Epithelial cell of esophagus (primary cell): ENCODE results near the gene WDFY4.

Experiments
- DNase-seq: peaks from one replicate; pipeline ENCODE4 v3.0.0; 2010; ENCODE audit warnings: low read depth
- H3K4me3 ChIP-seq: 2 replicates; pipeline ENCODE4 v1.5.1; 2011; ENCODE audit warnings: mild to moderate bottlenecking, low read length, control low read depth
- TF ChIP-seq, protein P1 (sequence below): IDR thresholded peaks from 2 replicates; pipeline ENCODE4 v1.5.1; 2011; ENCODE audit warnings: low read depth, mild to moderate bottlenecking, low read length, control low read depth, inconsistent platforms; ENCODE audit not compliant: insufficient read depth; ENCODE audit errors: missing control alignments

WDFY4 gene

GRCh38 chr10:49001870-49002672, 317.4 kb downstream of the WDFY4 start:
- no peak overlapping the region for H3K4me3 ChIP-seq
- TF ChIP-seq, protein P1, sequence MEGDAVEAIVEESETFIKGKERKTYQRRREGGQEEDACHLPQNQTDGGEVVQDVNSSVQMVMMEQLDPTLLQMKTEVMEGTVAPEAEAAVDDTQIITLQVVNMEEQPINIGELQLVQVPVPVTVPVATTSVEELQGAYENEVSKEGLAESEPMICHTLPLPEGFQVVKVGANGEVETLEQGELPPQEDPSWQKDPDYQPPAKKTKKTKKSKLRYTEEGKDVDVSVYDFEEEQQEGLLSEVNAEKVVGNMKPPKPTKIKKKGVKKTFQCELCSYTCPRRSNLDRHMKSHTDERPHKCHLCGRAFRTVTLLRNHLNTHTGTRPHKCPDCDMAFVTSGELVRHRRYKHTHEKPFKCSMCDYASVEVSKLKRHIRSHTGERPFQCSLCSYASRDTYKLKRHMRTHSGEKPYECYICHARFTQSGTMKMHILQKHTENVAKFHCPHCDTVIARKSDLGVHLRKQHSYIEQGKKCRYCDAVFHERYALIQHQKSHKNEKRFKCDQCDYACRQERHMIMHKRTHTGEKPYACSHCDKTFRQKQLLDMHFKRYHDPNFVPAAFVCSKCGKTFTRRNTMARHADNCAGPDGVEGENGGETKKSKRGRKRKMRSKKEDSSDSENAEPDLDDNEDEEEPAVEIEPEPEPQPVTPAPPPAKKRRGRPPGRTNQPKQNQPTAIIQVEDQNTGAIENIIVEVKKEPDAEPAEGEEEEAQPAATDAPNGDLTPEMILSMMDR, result no peak
- DNase-seq, result no peak

- no peak overlapping the region for H3K4me3 ChIP-seq
- TF ChIP-seq, protein P1, result no peak
- no peak for DNase-seq
Observed at GRCh38 chr10:49005270-49005669, 320.6 kb downstream of the WDFY4 start.

DNA sequence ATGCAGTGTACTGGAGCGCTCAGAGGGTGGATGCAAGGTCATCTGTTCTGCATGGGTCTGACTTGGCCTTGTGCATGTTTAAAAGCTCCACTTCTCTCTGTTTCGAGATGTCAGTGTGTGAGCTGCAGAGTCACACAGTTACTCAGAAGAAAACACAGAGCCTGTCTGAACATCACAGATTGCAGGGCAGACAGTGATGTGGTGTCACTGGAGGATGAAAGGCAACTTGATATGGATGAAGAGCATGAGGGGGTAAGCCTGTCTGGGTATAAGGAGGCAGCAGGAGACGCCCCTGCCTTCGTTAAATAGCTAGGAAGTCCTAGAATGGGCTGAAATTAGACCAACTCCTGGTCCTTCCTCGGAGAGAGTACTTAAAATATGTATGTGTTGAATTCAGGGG, 322.5 kb downstream of the WDFY4 start:
- DNase-seq, result no peak
- TF ChIP-seq, protein P1, result no peak
- H3K4me3 ChIP-seq, result no peak overlapping the region

DNA sequence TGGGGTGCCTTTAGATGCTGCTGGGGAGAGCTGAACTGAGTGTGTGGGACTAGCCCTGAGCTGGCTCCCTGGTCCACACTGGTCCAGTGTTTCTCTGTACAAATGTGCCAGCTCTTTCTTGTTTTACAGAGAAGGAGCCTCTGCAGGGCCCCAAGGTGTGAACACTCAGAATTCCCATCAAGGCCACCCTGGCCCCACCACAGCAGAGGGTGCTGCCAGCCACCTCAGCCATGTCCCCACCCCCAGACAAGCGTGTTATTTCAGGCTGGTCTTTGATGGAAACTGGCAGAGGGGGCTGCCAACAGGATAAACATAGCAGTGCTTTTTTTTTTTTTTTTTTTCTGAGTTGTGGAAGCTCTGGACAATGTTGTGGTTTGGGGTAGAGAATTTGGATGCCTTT, 323.4 kb downstream of the WDFY4 start:
- TF ChIP-seq, protein P1, result no peak
- DNase-seq, result no peak
- H3K4me3 ChIP-seq, result no peak overlapping the region

DNA sequence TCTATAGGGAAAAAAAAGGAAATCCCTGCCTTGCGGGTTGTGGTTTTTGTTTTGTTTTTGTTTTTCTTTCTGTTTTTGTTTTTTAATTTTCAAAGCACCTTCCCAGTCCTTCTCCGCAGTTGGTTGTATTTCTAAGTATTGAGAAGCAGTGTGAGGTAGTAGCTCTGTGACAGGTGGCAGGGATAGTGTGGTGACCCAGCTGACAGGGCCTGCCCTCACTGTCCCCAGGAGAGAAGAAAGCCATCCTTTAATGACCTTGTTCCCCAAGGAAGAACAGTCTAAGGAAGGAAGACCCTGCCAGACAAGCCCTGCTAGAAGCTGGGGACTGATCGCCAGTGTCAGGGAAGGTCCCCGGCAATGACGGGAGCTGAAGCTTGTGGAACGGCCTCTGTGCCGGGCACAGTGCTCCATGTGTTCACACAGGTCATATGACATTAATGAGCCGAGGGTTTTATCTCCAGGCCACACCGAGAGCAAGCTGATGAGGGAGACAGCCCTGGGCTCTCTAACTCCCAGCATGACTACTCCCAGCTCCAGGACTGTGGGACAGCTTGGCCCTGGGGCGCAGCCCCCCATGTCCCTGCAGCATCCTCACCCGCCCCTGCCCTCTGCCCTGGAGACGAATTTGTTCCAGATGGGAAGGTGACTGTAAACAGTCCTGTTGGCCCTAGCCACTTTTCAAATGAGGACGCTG, 324.0 kb downstream of the WDFY4 start:
- H3K4me3 ChIP-seq, result no peak overlapping the region
- TF ChIP-seq, protein P1, result no peak
- DNase-seq, result no peak

GRCh38 chr10:49009199-49009979, 324.7 kb downstream of the WDFY4 start:
- no peak overlapping the region for H3K4me3 ChIP-seq
- TF ChIP-seq, protein P1, result no peak
- DNase-seq, result no peak
